ENCODE data around the gene STK32A.

Gene STK32A

DNA sequence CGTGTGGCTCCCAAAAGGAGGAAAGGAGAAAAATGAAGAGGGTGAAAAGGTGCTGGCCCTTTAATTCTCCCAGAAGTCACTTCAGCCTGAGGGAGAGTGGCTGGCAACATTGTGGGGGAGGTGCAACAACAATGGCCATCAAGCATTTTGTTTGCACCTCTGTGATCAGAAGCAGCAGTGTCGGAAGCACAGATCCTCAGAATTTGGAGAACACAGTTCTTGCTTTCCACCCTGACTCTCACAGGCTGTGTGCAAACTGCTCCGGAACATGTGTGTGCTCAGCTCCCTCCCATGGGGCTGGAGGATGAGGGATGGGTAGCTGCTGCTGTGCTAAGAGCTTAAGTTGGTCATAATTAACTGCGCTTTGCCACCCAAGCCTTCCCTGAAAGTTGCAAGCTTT is 147.9 kb downstream of the STK32A start:
- H3K36me3 ChIP-seq: no peaks in the 10 kb centered on the region
- no peaks in the 10 kb centered on the region for H3K4me1 ChIP-seq (ENCODE audit: control insufficient read depth in 1 of 2, insufficient read depth in 1 of 2, low read depth in 1 of 2, low read length in 1 of 2)
- H3K27me3 ChIP-seq: no peaks in the 10 kb centered on the region
- H3K27ac ChIP-seq: no peak overlapping the region
- no peak overlapping the region for H3K4me3 ChIP-seq (ENCODE audit: low read depth in 1 of 2, low read length in 1 of 2)
- H3K9me3 ChIP-seq: no peaks in the 10 kb centered on the region
- TF ChIP-seq, protein P1, sequence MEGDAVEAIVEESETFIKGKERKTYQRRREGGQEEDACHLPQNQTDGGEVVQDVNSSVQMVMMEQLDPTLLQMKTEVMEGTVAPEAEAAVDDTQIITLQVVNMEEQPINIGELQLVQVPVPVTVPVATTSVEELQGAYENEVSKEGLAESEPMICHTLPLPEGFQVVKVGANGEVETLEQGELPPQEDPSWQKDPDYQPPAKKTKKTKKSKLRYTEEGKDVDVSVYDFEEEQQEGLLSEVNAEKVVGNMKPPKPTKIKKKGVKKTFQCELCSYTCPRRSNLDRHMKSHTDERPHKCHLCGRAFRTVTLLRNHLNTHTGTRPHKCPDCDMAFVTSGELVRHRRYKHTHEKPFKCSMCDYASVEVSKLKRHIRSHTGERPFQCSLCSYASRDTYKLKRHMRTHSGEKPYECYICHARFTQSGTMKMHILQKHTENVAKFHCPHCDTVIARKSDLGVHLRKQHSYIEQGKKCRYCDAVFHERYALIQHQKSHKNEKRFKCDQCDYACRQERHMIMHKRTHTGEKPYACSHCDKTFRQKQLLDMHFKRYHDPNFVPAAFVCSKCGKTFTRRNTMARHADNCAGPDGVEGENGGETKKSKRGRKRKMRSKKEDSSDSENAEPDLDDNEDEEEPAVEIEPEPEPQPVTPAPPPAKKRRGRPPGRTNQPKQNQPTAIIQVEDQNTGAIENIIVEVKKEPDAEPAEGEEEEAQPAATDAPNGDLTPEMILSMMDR (IDR thresholded peaks at IDR 0.05): no peak

DNA sequence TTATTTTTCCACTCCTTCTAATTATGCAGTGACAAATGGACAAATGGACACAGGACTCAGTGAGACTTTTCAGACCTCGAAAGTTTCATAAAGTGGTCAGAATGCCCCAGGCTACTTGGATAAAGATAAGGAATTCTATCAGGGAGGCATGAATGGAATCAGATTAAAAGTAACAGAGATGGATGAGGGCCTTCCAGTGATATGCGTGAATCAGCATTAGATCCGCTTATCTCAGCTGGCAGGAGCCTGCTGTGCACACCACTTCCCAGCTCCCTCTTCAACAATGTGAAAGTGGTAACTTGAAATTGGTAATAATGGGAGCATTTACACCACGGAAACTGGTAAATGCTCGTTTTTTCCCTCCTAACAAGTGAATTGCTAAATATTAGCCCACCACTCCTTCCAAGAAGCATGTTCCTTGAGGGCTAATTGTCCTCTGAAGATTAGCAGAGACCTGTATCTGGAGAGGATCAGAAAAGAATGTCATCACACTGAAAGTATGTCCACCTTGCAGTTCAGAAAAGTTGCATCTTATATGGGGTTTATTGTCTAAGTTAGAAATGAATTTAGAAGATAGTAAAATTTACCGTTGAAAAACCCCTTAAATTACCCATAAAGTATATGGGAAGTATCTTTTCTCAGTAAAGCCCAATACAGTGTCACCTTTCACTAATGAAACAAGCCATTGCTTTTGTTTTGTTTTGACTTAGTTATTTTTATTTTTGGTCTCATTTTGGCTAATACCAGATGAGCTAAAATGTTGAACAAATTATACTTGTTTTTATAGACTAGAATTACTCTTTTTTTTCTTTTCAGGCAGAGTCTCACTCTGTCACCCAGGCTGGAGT is 149.7 kb downstream of the STK32A start:
- no peaks in the 10 kb centered on the region for H3K36me3 ChIP-seq
- H3K4me3 ChIP-seq (ENCODE audit: low read depth in 1 of 2, low read length in 1 of 2): no peak overlapping the region
- H3K9me3 ChIP-seq: no peaks in the 10 kb centered on the region
- H3K4me1 ChIP-seq (ENCODE audit: control insufficient read depth in 1 of 2, insufficient read depth in 1 of 2, low read depth in 1 of 2, low read length in 1 of 2): no peaks in the 10 kb centered on the region
- H3K27ac ChIP-seq: no peak overlapping the region
- TF ChIP-seq, protein P1 (IDR thresholded peaks at IDR 0.05): no peak
- peaks cover 7% of the 10 kb centered on the region for H3K27me3 ChIP-seq

DNA sequence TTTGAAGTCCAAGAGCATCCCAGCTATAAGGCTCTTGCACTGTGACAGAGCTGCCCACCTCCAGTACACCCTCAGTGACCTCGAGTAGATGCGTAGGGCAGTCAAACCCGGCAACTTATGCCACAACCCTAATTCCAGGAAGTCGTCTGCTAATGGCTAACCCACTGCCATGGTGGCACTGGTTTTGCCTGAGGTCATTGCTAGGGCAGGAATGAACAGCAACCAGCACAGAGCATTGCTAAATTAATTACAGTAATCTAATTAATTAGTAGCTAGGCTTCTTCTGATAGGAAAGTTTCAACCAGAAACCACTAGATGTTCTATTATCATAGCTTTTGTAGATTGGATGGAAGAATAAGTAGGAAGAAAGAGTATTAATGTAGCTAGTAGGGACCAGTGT is 152.3 kb downstream of the STK32A start:
- Histone ChIP-seq H3K4me1 (ENCODE audit: control insufficient read depth in 1 of 2, insufficient read depth in 1 of 2, low read depth in 1 of 2, low read length in 1 of 2) (no peaks in the 10 kb centered on the region), H3K27ac (no peak overlapping the region), H3K9me3 (no peaks in the 10 kb centered on the region), H3K36me3 (no peaks in the 10 kb centered on the region), H3K27me3 (peaks cover 7% of the 10 kb centered on the region), H3K4me3 (ENCODE audit: low read depth in 1 of 2, low read length in 1 of 2) (no peak overlapping the region)
- TF ChIP-seq, protein P1 (IDR thresholded peaks at IDR 0.05): no peak

DNA sequence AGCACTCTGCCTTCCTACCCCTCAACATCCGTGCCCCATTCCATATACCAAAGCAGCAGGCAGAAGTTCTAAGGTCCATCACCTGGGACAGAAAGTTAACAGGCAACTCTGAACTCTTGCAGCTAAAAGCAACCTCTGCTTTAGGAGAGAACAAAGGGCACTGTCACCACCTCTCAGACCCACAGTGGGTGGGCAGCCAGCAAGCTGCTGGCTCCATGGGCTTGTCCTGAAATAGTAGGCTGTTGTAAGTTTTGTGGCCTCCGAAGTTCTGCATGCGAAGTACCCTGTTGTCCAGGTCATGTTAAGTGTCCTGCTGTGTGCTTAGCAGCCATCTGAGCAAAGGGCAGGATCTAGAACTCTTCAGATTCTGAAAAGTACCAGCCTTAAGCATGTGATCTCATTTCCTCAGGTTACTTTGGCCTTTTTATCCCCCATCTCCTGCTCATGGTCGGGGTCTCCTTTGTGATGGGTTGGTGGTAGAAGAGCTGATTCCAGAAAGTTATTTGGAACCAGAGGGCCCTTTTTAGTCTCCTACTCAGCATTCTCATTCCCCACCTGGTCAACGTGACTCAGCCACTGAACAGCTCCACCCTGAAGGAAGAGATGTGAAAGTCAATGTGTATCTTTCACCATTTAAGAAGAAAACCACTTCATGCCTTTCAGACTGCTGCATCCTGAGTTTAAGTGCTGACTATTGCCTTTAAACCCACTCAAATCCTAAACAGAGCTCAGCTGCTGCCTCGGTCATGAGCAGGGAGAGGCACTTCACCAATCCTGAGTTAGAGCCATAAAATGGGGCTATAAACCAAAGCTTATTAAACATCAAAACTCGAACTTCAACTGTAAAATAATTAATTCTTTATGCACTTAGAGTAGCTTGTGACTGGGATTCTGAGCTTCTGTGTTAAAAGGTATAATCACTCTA is 153.6 kb downstream of the STK32A start:
- TF ChIP-seq, protein P1 (IDR thresholded peaks at IDR 0.05): no peak
- H3K27ac ChIP-seq: no peak overlapping the region
- no peaks in the 10 kb centered on the region for H3K9me3 ChIP-seq
- H3K4me1 ChIP-seq (ENCODE audit: control insufficient read depth in 1 of 2, insufficient read depth in 1 of 2, low read depth in 1 of 2, low read length in 1 of 2): no peaks in the 10 kb centered on the region
- no peaks in the 10 kb centered on the region for H3K36me3 ChIP-seq
- no peak overlapping the region for H3K4me3 ChIP-seq (ENCODE audit: low read depth in 1 of 2, low read length in 1 of 2)
- H3K27me3 ChIP-seq: peaks cover 7% of the 10 kb centered on the region

DNA sequence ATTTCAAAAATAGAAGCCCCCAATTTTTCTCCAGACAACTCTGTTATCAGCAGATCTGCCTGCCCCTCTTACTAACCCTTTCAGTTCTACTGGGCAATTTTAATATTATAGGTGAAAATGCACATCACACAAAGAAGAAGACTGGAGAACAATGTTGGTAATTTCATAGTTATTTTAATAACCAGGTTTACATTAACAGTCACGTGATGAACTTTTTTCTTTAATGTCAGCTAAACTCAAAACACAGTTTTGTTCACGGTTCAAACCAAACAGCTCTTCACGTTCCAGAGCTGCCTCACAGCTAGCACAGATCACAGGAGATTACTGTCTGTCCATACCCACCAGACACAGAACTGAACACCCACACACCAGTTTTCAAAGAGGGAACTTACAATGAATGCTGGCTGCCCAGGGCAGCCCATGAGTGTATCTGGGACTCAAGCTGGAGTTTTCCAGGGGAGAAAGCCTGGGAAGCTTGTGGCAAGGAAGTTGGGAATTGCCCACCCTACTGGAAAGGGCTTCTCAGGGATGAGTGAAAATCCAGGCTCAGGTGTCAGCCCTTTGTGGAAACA is 155.9 kb downstream of the STK32A start:
- H3K4me1 ChIP-seq (ENCODE audit: control insufficient read depth in 1 of 2, insufficient read depth in 1 of 2, low read depth in 1 of 2, low read length in 1 of 2): no peaks in the 10 kb centered on the region
- no peak overlapping the region for H3K27ac ChIP-seq
- no peak overlapping the region for H3K4me3 ChIP-seq (ENCODE audit: low read depth in 1 of 2, low read length in 1 of 2)
- H3K27me3 ChIP-seq: peaks cover 7% of the 10 kb centered on the region
- no peaks in the 10 kb centered on the region for H3K9me3 ChIP-seq
- H3K36me3 ChIP-seq: no peaks in the 10 kb centered on the region
- TF ChIP-seq, protein P1 (IDR thresholded peaks at IDR 0.05): no peak

All from neutrophil (primary cell).